ENCODE measurements around the gene TRIM14. TPM values are rescaled to one million over a fixed set of nuclear protein-coding genes. Genes with fewer than 3 reads are reported as not detected.

TRIM14 gene
- total and polyA plus RNA-seq, 2 of the 13 experiments (the other 11 are each of a cell fraction or from before 2014, with no cell fraction given), result 9.2 to 13.0 TPM

- TF ChIP-seq HNF1A (IDR thresholded peaks at IDR 0.05; ENCODE audit: low read depth), result no peak
- TF ChIP-seq HNF1A (CRISPR knock-in tag; IDR thresholded peaks at IDR 0.05; ENCODE audit: borderline replicate concordance), result no peak
- no peak for TF ChIP-seq NR1H2 (CRISPR knock-in tag; IDR thresholded peaks at IDR 0.05; ENCODE audit: borderline replicate concordance, low read depth)
- no peak for TF ChIP-seq ZNF30 (CRISPR knock-in tag; IDR thresholded peaks at IDR 0.05)
- TF ChIP-seq DMAP1 (CRISPR knock-in tag; IDR thresholded peaks at IDR 0.05), result no peak
- TF ChIP-seq EHMT2 (IDR thresholded peaks at IDR 0.05; ENCODE audit: borderline replicate concordance, low read depth, low read length), result no peak
- TF ChIP-seq ZNF577 (CRISPR knock-in tag; IDR thresholded peaks at IDR 0.05; ENCODE audit: borderline replicate concordance, low read depth), result no peak
- TF ChIP-seq KLF15 (CRISPR knock-in tag; IDR thresholded peaks at IDR 0.05; ENCODE audit: borderline replicate concordance), result no peak
- TF ChIP-seq TARDBP (CRISPR knock-in tag; IDR thresholded peaks at IDR 0.05), result no peak
- TF ChIP-seq JUN (CRISPR knock-in tag; IDR thresholded peaks at IDR 0.05), result no peak
- no peak for TF ChIP-seq ZNF670 (CRISPR knock-in tag; IDR thresholded peaks at IDR 0.05; ENCODE audit: borderline replicate concordance)
- no peak for TF ChIP-seq ZNF20 (CRISPR knock-in tag; IDR thresholded peaks at IDR 0.05)
- no peak for TF ChIP-seq FUBP1 (CRISPR knock-in tag; IDR thresholded peaks at IDR 0.05; ENCODE audit: borderline replicate concordance)
- TF ChIP-seq NFIC (IDR thresholded peaks at IDR 0.05; ENCODE audit: low read length), result no peak
- no peak for TF ChIP-seq WIZ (CRISPR knock-in tag; IDR thresholded peaks at IDR 0.05)
- no peak for TF ChIP-seq ZNF788 (CRISPR knock-in tag; IDR thresholded peaks at IDR 0.05; ENCODE audit: borderline replicate concordance)
- no peak for TF ChIP-seq ZNF225 (CRISPR knock-in tag; IDR thresholded peaks at IDR 0.05)
Measured at GRCh38 chr9:98142182-98142907, 23.3 kb upstream of the TRIM14 start (continued).

All from HepG2 (cell line).